GM12892 (cell line): ENCODE data around the gene GTF2F2.

ENCODE experiments used
- POLR2A ChIP-seq: IDR thresholded peaks from 2 replicates; pipeline ENCODE4 v1.6.1; 2011; ENCODE audit warnings: low read depth, low read length, control low read depth
- POLR2AphosphoS5 ChIP-seq: IDR thresholded peaks from 2 replicates; pipeline ENCODE4 v1.6.1; 2011; ENCODE audit warnings: low read depth, low read length, control low read depth
- TAF1 ChIP-seq: IDR thresholded peaks from 2 replicates; pipeline ENCODE4 v1.6.1; 2011; ENCODE audit warnings: low read depth, mild to moderate bottlenecking, control low read depth, low read length, borderline replicate concordance

DNA sequence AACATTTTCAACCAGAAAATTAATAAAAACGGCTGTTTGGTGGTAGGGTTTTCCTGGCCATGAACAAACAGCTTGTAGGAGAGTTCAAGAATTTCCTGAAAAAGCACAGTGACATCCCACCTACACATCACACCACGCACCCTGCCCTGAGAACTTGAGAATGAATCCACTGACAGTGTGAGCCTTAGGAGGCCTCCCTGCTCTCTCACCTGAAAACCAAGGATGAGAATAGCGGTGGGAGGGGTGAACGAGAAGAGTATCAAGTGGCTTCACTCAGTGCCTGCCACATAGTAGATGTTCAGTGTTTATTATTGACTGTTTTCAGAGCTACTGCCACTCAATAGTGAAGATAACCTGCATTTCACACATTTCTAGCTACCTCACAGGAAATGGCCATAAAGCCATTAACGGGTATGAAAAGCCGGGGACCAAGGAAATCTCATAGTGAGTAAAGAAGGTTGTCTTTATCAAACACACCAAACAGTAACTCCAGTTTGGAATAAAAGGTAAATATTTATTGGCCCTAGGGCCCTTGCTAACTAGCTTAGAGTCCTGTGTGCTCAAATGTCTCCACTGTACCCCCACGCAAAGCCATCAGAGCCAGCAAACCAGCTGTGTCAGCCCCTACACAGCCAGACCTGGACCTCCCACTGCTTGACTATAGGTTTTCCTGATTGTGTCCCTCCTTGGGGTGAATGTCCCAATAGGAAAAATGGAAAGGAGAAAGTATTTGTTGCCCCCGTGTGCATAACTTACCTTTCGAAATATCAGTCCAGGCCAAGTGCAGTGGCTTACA, 180.1 kb downstream of the GTF2F2 start:
- TF ChIP-seq POLR2A (no peak), POLR2AphosphoS5 (no peak), TAF1 (no peak)
